Stomach smooth muscle (tissue), 2 donors: ENCODE data around the gene CHRNB1.
"Not testable (repeated sequence)": the region's sequence is repeated elsewhere in the genome, so short reads cannot be mapped to it uniquely, and the experiment has no call there.

Source experiments
- H3K27ac ChIP-seq: one replicate; pipeline ENCODE4 v1.7.0; 2013; ENCODE audit warnings: mild to moderate bottlenecking, low read length, inconsistent platforms
- H3K27me3 ChIP-seq, 2 donors: one replicate each; pipeline ENCODE4 v1.7.0; 2013; ENCODE audit warnings: low read length in 2 of 2; ENCODE audit not compliant: insufficient read depth in 2 of 2, control insufficient read depth in 1 of 2
- H3K36me3 ChIP-seq, 2 donors: one replicate each; pipeline ENCODE4 v1.7.0; 2013; ENCODE audit warnings: low read length in 2 of 2; ENCODE audit not compliant: control insufficient read depth in 2 of 2, insufficient read depth in 2 of 2
- H3K4me1 ChIP-seq: one replicate; pipeline ENCODE4 v1.7.0; 2013; ENCODE audit warnings: low read length; ENCODE audit not compliant: control insufficient read depth, insufficient read depth
- H3K4me3 ChIP-seq, 2 donors: one replicate each; pipeline ENCODE4 v1.7.0; 2013; ENCODE audit warnings: low read length in 2 of 2
- H3K9ac ChIP-seq, 2 donors: one replicate each; pipeline ENCODE4 v1.7.0; 2013; ENCODE audit warnings: low read length in 2 of 2, mild to moderate bottlenecking in 1 of 2
- H3K9me3 ChIP-seq, 2 donors: one replicate each; pipeline ENCODE4 v1.7.0; 2013; ENCODE audit warnings: low read length in 2 of 2; ENCODE audit not compliant: control insufficient read depth in 2 of 2
- donor health status: healthy.
- donor health status: Pancreatic carcinoma.

CHRNB1 gene

DNA sequence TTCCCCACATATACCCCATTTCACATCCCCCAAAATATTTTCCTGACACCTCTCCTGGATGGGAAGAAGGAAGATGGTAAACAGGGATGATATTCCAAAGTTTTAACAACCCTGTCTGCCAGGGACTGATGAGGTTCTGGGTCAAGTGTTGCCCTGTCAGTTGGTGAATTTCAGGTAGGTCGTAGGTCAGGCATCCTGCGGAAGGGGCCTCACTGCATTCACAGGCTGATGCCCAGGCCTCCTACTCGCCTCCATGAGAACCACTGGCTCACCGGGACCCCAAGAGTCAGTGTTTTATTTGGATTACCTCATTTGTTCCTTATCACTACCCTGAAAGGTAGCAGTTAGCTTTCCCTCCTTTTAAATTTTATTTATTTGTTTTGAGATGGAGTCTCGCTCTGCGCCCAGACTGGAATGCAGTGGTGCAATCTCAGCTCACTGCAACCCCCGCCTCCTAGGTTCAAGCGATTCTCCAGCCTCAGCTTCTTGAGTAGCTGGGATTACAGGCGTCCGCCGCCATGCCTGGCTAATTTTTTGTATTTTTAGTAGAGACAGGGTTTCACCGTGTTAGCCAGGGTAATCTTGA, 24.0 kb downstream of the CHRNB1 start:
- Histone ChIP-seq H3K27ac (no peak overlapping the region), H3K27me3 (no peaks in the 10 kb centered on the region), H3K9me3 (no peaks in the 10 kb centered on the region), H3K9ac (no peak overlapping the region), H3K4me1 (peaks cover 30% of the 10 kb centered on the region), H3K4me3 (no peak overlapping the region), H3K36me3 (peaks cover 4 to 5% of the 10 kb centered on the region in 2 donors)

DNA sequence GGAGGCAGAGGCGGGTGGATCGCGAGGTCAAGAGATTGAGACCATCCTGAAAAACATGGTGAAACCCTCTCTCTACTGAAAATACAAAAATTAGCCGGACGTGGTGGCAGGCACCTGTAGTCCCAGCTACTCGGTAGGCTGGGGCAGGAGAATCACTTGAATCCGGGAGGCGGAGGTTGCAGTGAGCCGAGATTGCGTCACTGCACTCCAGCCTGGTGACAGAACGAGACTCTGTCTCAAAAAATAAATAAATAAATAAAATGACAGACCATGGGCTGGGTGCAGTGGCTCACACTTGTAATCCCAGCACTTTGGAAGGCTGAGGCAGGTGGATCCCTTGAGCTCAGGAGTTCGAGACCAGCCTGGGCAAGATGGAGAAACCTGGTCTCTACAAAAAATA, 25.0 kb downstream of the CHRNB1 start:
- H3K36me3 ChIP-seq, H3K9me3 ChIP-seq, H3K4me3 ChIP-seq, H3K27me3 ChIP-seq, H3K27ac ChIP-seq, H3K9ac ChIP-seq: not testable (repeated sequence)
- H3K4me1 ChIP-seq, result peaks cover 30% of the 10 kb centered on the region

GRCh38 chr17:7470457-7470973, 25.7 kb downstream of the CHRNB1 start:
- H3K27ac ChIP-seq, H3K9ac ChIP-seq: not testable (repeated sequence)
- peaks cover 35% of the 10 kb centered on the region for H3K4me1 ChIP-seq

GRCh38 chr17:7471729-7472128, 26.9 kb downstream of the CHRNB1 start:
- no peaks in the 10 kb centered on the region for H3K27me3 ChIP-seq
- no peak overlapping the region for H3K9ac ChIP-seq
- peaks cover 4 to 5% of the 10 kb centered on the region in 2 donors for H3K36me3 ChIP-seq
- no peak overlapping the region for H3K4me3 ChIP-seq
- no peak overlapping the region for H3K27ac ChIP-seq
- H3K9me3 ChIP-seq, result no peaks in the 10 kb centered on the region
- H3K4me1 ChIP-seq, result peaks cover 40% of the 10 kb centered on the region

More at GRCh38 chr17:7470457-7470973, 25.7 kb downstream of the CHRNB1 start:
- H3K27me3 ChIP-seq, H3K4me3 ChIP-seq, H3K36me3 ChIP-seq, H3K9me3 ChIP-seq: not testable (repeated sequence)

DNA sequence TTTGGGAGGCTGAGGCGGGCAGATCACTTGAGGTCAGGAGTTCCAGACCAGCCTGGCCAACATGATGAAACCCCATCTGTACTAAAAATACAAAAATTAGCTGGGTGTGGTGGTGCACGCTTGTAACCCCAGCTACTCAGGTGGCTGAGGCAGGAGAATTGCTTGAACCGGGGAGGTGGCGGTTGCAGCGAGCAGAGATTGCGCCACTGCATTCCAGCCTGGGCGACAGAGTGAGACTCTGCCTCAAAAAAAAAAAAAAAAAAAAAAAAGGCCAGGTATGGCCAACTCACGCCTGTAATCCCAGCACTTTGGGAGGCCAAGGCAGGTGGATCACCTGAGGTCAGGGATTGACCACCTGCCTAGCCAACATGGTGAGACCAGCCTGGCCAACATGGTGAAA, 29.9 kb downstream of the CHRNB1 start:
- not testable (repeated sequence) for H3K4me3 ChIP-seq, H3K36me3 ChIP-seq, H3K27me3 ChIP-seq, H3K9me3 ChIP-seq, H3K9ac ChIP-seq
- H3K27ac ChIP-seq, result peak overlapping the region; percentile 97
- peaks cover 49% of the 10 kb centered on the region for H3K4me1 ChIP-seq

DNA sequence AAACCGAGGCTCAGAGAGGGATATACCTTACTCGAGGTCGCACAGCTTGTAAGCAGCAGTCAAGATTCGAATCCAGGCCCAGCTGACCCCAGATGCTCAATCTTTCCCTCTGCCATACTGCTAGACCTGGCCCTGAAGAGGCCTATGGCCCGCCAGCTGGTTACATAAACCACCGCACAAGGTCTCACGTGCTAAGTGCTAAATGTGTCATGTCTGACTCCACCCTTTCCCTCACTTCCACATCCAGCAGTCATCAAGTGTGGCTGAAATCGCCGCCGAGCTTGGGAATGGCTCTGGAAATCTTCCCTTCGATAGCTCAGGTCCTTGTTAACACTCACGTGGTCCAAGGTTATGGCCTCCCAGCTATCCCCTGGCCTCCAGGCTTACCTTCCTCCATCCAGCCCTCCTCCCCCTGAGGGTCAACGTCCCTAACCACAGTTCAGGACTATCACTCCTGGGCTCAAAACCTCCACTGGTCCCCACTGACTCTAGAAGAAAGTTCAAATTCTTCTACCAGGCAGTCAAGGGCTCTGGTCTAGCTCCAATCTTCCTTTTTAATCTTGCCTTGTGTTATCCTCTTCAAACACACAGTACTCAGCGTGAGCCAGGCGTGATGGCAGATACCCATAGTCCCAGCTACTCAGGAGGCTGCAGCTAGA, 31.0 kb downstream of the CHRNB1 start:
- peak overlapping the region in 1 of 2 donors; percentile 51 for H3K9ac ChIP-seq

DNA sequence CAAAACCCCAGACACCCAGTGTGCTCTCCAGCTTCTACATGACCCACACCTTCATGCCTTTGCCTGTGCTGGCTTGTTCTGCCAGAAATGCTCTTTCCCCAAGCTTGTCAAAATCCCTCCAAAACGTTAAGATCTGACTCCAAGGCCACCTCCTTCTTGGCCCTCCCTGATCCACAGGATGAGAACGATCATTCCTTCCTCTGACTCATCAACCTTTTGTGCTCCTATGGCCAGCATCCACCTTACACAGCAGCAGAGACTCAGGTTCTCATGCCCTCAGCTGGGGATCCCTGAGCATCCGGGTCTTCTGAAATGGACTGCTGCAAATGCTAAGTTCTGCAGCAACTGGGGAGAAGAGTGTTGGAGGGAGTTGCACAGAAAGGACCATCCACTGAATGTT, 31.6 kb downstream of the CHRNB1 start:
- H3K9me3 ChIP-seq, result no peaks in the 10 kb centered on the region
- no peaks in the 10 kb centered on the region for H3K27me3 ChIP-seq
- H3K27ac ChIP-seq, result peak overlapping the region; percentile 97
- peak overlapping the region in 1 of 2 donors; percentile 51 for H3K9ac ChIP-seq
- peak overlapping the region in 1 of 2 donors; percentile 92 for H3K4me3 ChIP-seq
- H3K36me3 ChIP-seq, result peaks cover 0 to 2% of the 10 kb centered on the region in 2 donors
- peaks cover 54% of the 10 kb centered on the region for H3K4me1 ChIP-seq

More for the DNA sequence above, 31.0 kb downstream of the CHRNB1 start:
- H3K36me3 ChIP-seq, result peaks cover 0 to 2% of the 10 kb centered on the region in 2 donors
- peaks cover 54% of the 10 kb centered on the region for H3K4me1 ChIP-seq
- no peaks in the 10 kb centered on the region for H3K9me3 ChIP-seq
- no peaks in the 10 kb centered on the region for H3K27me3 ChIP-seq
- peak overlapping the region in 1 of 2 donors; percentile 92 for H3K4me3 ChIP-seq
- H3K27ac ChIP-seq, result peak overlapping the region; percentile 97

- Histone ChIP-seq H3K36me3 (peaks cover 0 to 2% of the 10 kb centered on the region in 2 donors), H3K27me3 (no peaks in the 10 kb centered on the region), H3K4me3 (peak overlapping the region; percentile 59 to 92), H3K9ac (peak overlapping the region in 1 of 2 donors; percentile 51), H3K9me3 (no peaks in the 10 kb centered on the region), H3K27ac (peak overlapping the region; percentile 97), H3K4me1 (peaks cover 51% of the 10 kb centered on the region)
These were observed 32.1 kb downstream of the CHRNB1 start for GRCh38 chr17:7476951-7477350.

DNA sequence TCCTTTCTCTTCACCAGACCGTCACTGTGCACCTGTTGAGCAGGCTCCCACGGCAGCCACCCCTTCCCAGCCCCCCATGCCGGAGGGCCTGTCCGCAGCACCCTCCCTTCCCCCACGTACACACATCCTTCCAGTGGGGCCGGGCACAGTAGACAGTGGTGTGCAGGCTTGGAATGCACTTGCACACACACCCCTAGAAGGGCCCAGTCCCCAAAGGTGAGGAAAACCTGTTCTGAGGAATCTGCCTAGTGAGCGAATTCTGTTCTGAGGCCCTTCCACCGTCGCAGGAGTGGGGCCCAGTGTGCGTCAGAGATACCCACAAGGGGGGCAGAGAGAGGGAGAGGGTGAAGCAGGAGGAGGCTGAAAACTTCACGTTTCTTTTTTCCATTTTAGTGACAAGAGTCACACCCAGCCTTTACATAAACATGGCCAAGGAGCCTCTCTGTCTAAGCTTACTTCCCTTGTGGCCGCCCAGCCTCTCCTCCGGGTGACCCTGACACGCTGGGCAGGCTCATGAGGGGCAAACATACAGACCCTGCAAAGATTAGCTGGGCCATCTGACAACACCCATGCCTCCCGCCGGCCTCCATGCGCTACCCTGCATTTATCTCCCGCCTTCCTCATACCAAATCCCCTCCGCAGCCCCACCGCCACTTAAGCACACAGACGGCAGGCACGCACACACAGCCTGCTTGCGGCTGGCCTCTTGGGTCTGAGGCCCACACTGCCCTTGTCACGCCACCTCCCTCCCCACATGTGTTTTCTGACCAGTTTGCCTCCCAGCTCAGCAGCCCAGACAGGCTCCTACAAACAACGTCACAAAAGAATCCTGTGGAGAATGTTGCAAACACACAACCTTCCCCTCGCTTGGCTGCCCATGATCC, 32.8 kb downstream of the CHRNB1 start:
- H3K27ac ChIP-seq, result peak overlapping the region; percentile 97

DNA sequence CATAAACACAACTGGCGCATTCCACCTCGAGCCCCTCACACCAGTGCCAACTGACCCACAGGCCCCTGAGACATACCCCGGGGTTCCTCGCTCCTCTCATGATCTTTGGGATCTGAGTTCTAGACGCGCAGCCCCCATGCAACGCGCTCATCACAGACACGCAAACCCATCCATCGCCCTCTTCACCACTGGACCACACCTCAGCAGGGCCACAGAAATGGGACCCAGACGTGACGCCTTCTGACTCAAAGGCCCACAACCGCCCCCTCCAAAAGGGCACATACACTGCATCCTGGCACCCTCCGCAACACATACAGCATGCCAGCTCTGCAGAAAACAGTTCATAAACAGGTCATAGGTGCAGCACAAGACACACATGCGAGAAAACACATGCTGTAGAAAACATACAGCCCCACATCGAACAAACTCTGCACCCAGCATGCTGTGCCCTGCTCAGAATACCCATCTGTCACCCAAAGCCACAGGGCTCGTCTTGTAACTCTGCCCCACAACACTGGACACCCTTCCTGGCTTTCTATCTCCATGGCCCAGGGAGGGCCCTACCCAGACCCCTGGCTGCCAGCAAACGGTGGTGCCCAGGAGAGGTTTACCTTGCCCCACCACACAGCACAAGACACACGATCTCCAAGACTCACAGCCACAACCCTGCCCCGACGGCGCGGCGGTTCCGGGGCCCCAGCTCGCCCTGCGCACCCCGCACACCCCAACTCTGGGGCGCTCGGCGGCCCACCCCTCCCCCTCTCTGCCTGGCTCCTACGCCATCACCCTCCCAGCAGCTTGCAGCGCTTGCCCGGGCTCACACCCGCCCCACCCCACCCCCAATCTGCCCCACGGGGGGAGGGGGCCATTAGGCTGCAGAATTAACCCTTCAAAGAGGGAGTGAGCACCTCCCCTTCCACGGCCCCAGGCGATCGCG, 33.7 kb downstream of the CHRNB1 start:
- Histone ChIP-seq H3K4me3 (peak overlapping the region; percentile 59 to 92), H3K36me3 (peaks cover 0 to 2% of the 10 kb centered on the region in 2 donors), H3K4me1 (peaks cover 57% of the 10 kb centered on the region), H3K27ac (peak overlapping the region; percentile 97), H3K9me3 (no peaks in the 10 kb centered on the region), H3K27me3 (no peaks in the 10 kb centered on the region), H3K9ac (peak overlapping the region; percentile 88 to 93)

More for the DNA sequence above, 32.8 kb downstream of the CHRNB1 start:
- H3K36me3 ChIP-seq, result peaks cover 0 to 2% of the 10 kb centered on the region in 2 donors
- peaks cover 49% of the 10 kb centered on the region for H3K4me1 ChIP-seq
- peak overlapping the region; percentile 59 to 92 for H3K4me3 ChIP-seq
- no peaks in the 10 kb centered on the region for H3K9me3 ChIP-seq
- no peaks in the 10 kb centered on the region for H3K27me3 ChIP-seq
- peak overlapping the region; percentile 88 to 93 for H3K9ac ChIP-seq
